Activated T-cell treated with anti-CD3 and anti-CD28 coated beads, Interleukin-2, amount 50 U/mL, for 24 hours (primary cell): ENCODE measurements around the gene LASP1.
A peak's percentile ranks its signal among the peaks of the same experiment; 100 is the strongest.

ENCODE experiments used
- DNase-seq: peaks from one replicate; pipeline ENCODE4 v3.0.0-alpha.2; 2020
- H3K27ac Mint-ChIP-seq: 2 replicates; pipeline ENCODE4 v1.8.0; 2020; ENCODE audit warnings: mild to moderate bottlenecking, mixed read lengths
- H3K27me3 Mint-ChIP-seq: 2 replicates; pipeline ENCODE4 v1.8.0; 2020; ENCODE audit warnings: mixed read lengths
- H3K36me3 Mint-ChIP-seq: 2 replicates; pipeline ENCODE4 v1.8.0; 2020; ENCODE audit warnings: low read depth, mixed read lengths
- H3K4me1 Mint-ChIP-seq: 2 replicates; pipeline ENCODE4 v1.8.0; 2020; ENCODE audit warnings: low read depth, mixed read lengths
- H3K4me3 Mint-ChIP-seq: 2 replicates; pipeline ENCODE4 v1.8.0; 2020; ENCODE audit warnings: mild to moderate bottlenecking, moderate library complexity, mixed read lengths
- H3K9me3 Mint-ChIP-seq: 2 replicates; pipeline ENCODE4 v1.8.0; 2020; ENCODE audit warnings: mixed read lengths

LASP1 gene

GRCh38 chr17:38864636-38865398 is 5.0 kb upstream of the LASP1 start:
- Mint-ChIP-seq H3K9me3 (no peaks in the 10 kb centered on the region), H3K27me3 (no peaks in the 10 kb centered on the region), H3K4me3 (no peak overlapping the region), H3K4me1 (peaks cover 21% of the 10 kb centered on the region), H3K36me3 (peaks cover 2% of the 10 kb centered on the region), H3K27ac (no peak overlapping the region)
- DNase-seq = no peak

- peak overlapping the region; percentile 99 for H3K27ac Mint-ChIP-seq
- peak; percentile 82 for DNase-seq
- H3K4me1 Mint-ChIP-seq = peaks cover 30% of the 10 kb centered on the region
- H3K9me3 Mint-ChIP-seq = no peaks in the 10 kb centered on the region
- H3K36me3 Mint-ChIP-seq = peaks cover 23% of the 10 kb centered on the region
- H3K27me3 Mint-ChIP-seq = no peaks in the 10 kb centered on the region
- H3K4me3 Mint-ChIP-seq = peak overlapping the region; percentile 91
These were observed 2.5 kb upstream of the LASP1 start for GRCh38 chr17:38867179-38867967.

GRCh38 chr17:38867968-38868816 is 1.7 kb upstream of the LASP1 start:
- DNase-seq = peak; percentile 40
- H3K27ac Mint-ChIP-seq = peak overlapping the region; percentile 99
- peaks cover 30% of the 10 kb centered on the region for H3K36me3 Mint-ChIP-seq
- H3K27me3 Mint-ChIP-seq = no peaks in the 10 kb centered on the region
- H3K9me3 Mint-ChIP-seq = no peaks in the 10 kb centered on the region
- peaks cover 38% of the 10 kb centered on the region for H3K4me1 Mint-ChIP-seq
- peak overlapping the region; percentile 91 for H3K4me3 Mint-ChIP-seq

GRCh38 chr17:38868817-38869525 is 887 bp upstream of the LASP1 start:
- peak overlapping the region; percentile 99 for H3K27ac Mint-ChIP-seq
- DNase-seq = peak; percentile 98
- H3K4me1 Mint-ChIP-seq = peaks cover 45% of the 10 kb centered on the region

GRCh38 chr17:38870259-38871165 is 654 bp downstream of the LASP1 start:
- peak; percentile 79 for DNase-seq
- H3K4me3 Mint-ChIP-seq = peak overlapping the region; percentile 91
- no peaks in the 10 kb centered on the region for H3K27me3 Mint-ChIP-seq
- peaks cover 36% of the 10 kb centered on the region for H3K36me3 Mint-ChIP-seq
- peaks cover 61% of the 10 kb centered on the region for H3K4me1 Mint-ChIP-seq
- H3K27ac Mint-ChIP-seq = peak overlapping the region; percentile 97
- H3K9me3 Mint-ChIP-seq = no peaks in the 10 kb centered on the region

More at GRCh38 chr17:38868817-38869525, 887 bp upstream of the LASP1 start:
- Mint-ChIP-seq H3K27me3 (no peaks in the 10 kb centered on the region), H3K36me3 (peaks cover 35% of the 10 kb centered on the region), H3K4me3 (peak overlapping the region; percentile 91), H3K9me3 (no peaks in the 10 kb centered on the region)

- no peaks in the 10 kb centered on the region for H3K9me3 Mint-ChIP-seq
These were observed 1.6 kb downstream of the LASP1 start for GRCh38 chr17:38871247-38872015.

GRCh38 chr17:38872027-38872511 is 2.2 kb downstream of the LASP1 start:
- no peak for DNase-seq
- peaks cover 74% of the 10 kb centered on the region for H3K4me1 Mint-ChIP-seq
- peak overlapping the region; percentile 97 for H3K27ac Mint-ChIP-seq
- peaks cover 43% of the 10 kb centered on the region for H3K36me3 Mint-ChIP-seq
- no peaks in the 10 kb centered on the region for H3K9me3 Mint-ChIP-seq
- H3K4me3 Mint-ChIP-seq = peak overlapping the region; percentile 91
- no peaks in the 10 kb centered on the region for H3K27me3 Mint-ChIP-seq

More at GRCh38 chr17:38871247-38872015, 1.6 kb downstream of the LASP1 start:
- Mint-ChIP-seq H3K4me1 (peaks cover 69% of the 10 kb centered on the region), H3K36me3 (peaks cover 37% of the 10 kb centered on the region), H3K4me3 (peak overlapping the region; percentile 91), H3K27ac (peak overlapping the region; percentile 97), H3K27me3 (no peaks in the 10 kb centered on the region)
- peak; percentile 81 for DNase-seq

- Mint-ChIP-seq H3K27me3 (no peaks in the 10 kb centered on the region), H3K9me3 (no peaks in the 10 kb centered on the region), H3K36me3 (peaks cover 47% of the 10 kb centered on the region), H3K27ac (peak overlapping the region; percentile 97), H3K4me1 (peaks cover 76% of the 10 kb centered on the region), H3K4me3 (peak overlapping the region; percentile 91)
- no peak for DNase-seq
These were observed 3.0 kb downstream of the LASP1 start for GRCh38 chr17:38872671-38873385.

GRCh38 chr17:38873640-38874380 is 4.0 kb downstream of the LASP1 start:
- peaks cover 57% of the 10 kb centered on the region for H3K36me3 Mint-ChIP-seq
- H3K27ac Mint-ChIP-seq = peak overlapping the region; percentile 97
- H3K4me1 Mint-ChIP-seq = peaks cover 76% of the 10 kb centered on the region
- no peak for DNase-seq
- no peaks in the 10 kb centered on the region for H3K9me3 Mint-ChIP-seq
- H3K27me3 Mint-ChIP-seq = no peaks in the 10 kb centered on the region
- H3K4me3 Mint-ChIP-seq = peak overlapping the region; percentile 27

GRCh38 chr17:38874505-38875400 is 4.9 kb downstream of the LASP1 start:
- peaks cover 65% of the 10 kb centered on the region for H3K36me3 Mint-ChIP-seq
- H3K4me3 Mint-ChIP-seq = no peak overlapping the region

More at GRCh38 chr17:38874505-38875400, 4.9 kb downstream of the LASP1 start:
- Mint-ChIP-seq H3K4me1 (peaks cover 78% of the 10 kb centered on the region), H3K27ac (peak overlapping the region; percentile 97), H3K27me3 (no peaks in the 10 kb centered on the region), H3K9me3 (no peaks in the 10 kb centered on the region)
- no peak for DNase-seq
